SJSA1 (cell line): Measurements from ENCODE around the gene EFCAB6. TPM values are rescaled to one million over a fixed set of nuclear protein-coding genes. Genes with fewer than 3 reads are reported as not detected.
A peak's percentile ranks its signal among the peaks of the same experiment; 100 is the strongest.

Source experiments
- DNase-seq, 2 experiments: peaks; one replicate each; pipeline ENCODE4 v3.0.0-alpha.2; 2015 to 2020; ENCODE audit warnings: low spot score in 2 of 2, low read depth in 1 of 2
- H3K27ac ChIP-seq: fragments of 250-450 bp; sonication (Bioruptor Pico); 2 replicates; pipeline ENCODE4 v1.5.1; 2020; ENCODE audit warnings: mild to moderate bottlenecking, moderate library complexity
- H3K27me3 ChIP-seq: fragments of 250-450 bp; sonication (Bioruptor Pico); replicated peaks from 2 replicates; pipeline ENCODE4 v1.5.1; 2020; ENCODE audit warnings: mild to moderate bottlenecking, moderate library complexity
- H3K36me3 ChIP-seq: fragments of 250-450 bp; sonication (Bioruptor Pico); 2 replicates; pipeline ENCODE4 v1.5.1; 2020; ENCODE audit warnings: mild to moderate bottlenecking
- H3K4me1 ChIP-seq: fragments of 250-450 bp; sonication (Bioruptor Pico); replicated peaks from 2 replicates; pipeline ENCODE4 v1.6.1; 2021; ENCODE audit warnings: mild to moderate bottlenecking
- H3K4me3 ChIP-seq: fragments of 250-450 bp; sonication (Bioruptor Pico); 2 replicates; pipeline ENCODE4 v1.5.1; 2020; ENCODE audit warnings: mild to moderate bottlenecking
- H3K9me3 ChIP-seq: fragments of 250-450 bp; sonication (Bioruptor Pico); replicated peaks from 2 replicates; pipeline ENCODE4 v1.5.1; 2020; ENCODE audit warnings: mild to moderate bottlenecking
- total RNA-seq: library from RNA; depleted of rRNA; stranded (reverse); fragments of >200 nt; shearing (Covaris generic); gene quantifications from 2 replicates; pipeline ENCODE4 v1.2.3, GENCODE V29; 2014

EFCAB6 gene
- total RNA-seq, 1 experiment from 2014 or later = 0.50 TPM

- Histone ChIP-seq H3K36me3 (no peaks in the 10 kb centered on the region), H3K4me1 (no peaks in the 10 kb centered on the region; the same call in 1 of the 2 replicates), H3K27me3 (no peaks in the 10 kb centered on the region), H3K4me3 (no peak overlapping the region), H3K27ac (no peak overlapping the region), H3K9me3 (0 out of 2 replicates have a peak, but pooled peaks cover 2% of the 10 kb centered on the region)
- peak in 1 of 2 experiments; percentile 22 for DNase-seq
Observed at GRCh38 chr22:43624144-43624998, 187.7 kb downstream of the EFCAB6 start.

GRCh38 chr22:43622886-43623285, 189.2 kb downstream of the EFCAB6 start:
- no peak overlapping the region for H3K27ac ChIP-seq

GRCh38 chr22:43620197-43620596, 191.9 kb downstream of the EFCAB6 start:
- Histone ChIP-seq H3K27ac (no peak overlapping the region), H3K4me3 (no peak overlapping the region), H3K4me1 (no peaks in the 10 kb centered on the region; the same call in 1 of the 2 replicates), H3K36me3 (no peaks in the 10 kb centered on the region), H3K9me3 (0 out of 2 replicates have a peak, but pooled peaks cover 2% of the 10 kb centered on the region), H3K27me3 (no peaks in the 10 kb centered on the region)
- DNase-seq = no peak

More at GRCh38 chr22:43622886-43623285, 189.2 kb downstream of the EFCAB6 start:
- H3K4me1 ChIP-seq = no peaks in the 10 kb centered on the region; the same call in 1 of the 2 replicates
- 0 out of 2 replicates have a peak, but pooled peaks cover 2% of the 10 kb centered on the region for H3K9me3 ChIP-seq
- no peaks in the 10 kb centered on the region for H3K36me3 ChIP-seq
- H3K4me3 ChIP-seq = no peak overlapping the region
- no peaks in the 10 kb centered on the region for H3K27me3 ChIP-seq
- DNase-seq = no peak

GRCh38 chr22:43618517-43618916, 193.6 kb downstream of the EFCAB6 start:
- DNase-seq = no peak
- Histone ChIP-seq H3K27ac (no peak overlapping the region), H3K36me3 (no peaks in the 10 kb centered on the region), H3K4me3 (no peak overlapping the region), H3K4me1 (no peaks in the 10 kb centered on the region), H3K9me3 (0 out of 2 replicates have a peak, but pooled peaks cover 2% of the 10 kb centered on the region), H3K27me3 (no peaks in the 10 kb centered on the region)

GRCh38 chr22:43616645-43617044, 195.5 kb downstream of the EFCAB6 start:
- H3K27ac ChIP-seq = no peak overlapping the region
- no peaks in the 10 kb centered on the region for H3K36me3 ChIP-seq
- H3K4me1 ChIP-seq = no peaks in the 10 kb centered on the region
- 0 out of 2 replicates have a peak, but pooled peaks cover 2% of the 10 kb centered on the region for H3K9me3 ChIP-seq
- no peak overlapping the region for H3K4me3 ChIP-seq
- no peak for DNase-seq
- H3K27me3 ChIP-seq = no peaks in the 10 kb centered on the region

GRCh38 chr22:43600265-43600664, 211.8 kb downstream of the EFCAB6 start:
- Histone ChIP-seq H3K4me3 (no peak overlapping the region), H3K27ac (no peak overlapping the region), H3K36me3 (no peaks in the 10 kb centered on the region), H3K27me3 (no peaks in the 10 kb centered on the region), H3K9me3 (peaks cover 2% of the 10 kb centered on the region; the same call in 1 of the 2 replicates), H3K4me1 (no peaks in the 10 kb centered on the region)
- DNase-seq = no peak

GRCh38 chr22:43592476-43592875, 219.6 kb downstream of the EFCAB6 start:
- H3K27ac ChIP-seq = no peak overlapping the region

GRCh38 chr22:43591380-43591779, 220.7 kb downstream of the EFCAB6 start:
- no peaks in the 10 kb centered on the region for H3K27me3 ChIP-seq
- H3K4me1 ChIP-seq = no peaks in the 10 kb centered on the region
- no peak for DNase-seq
- H3K36me3 ChIP-seq = no peaks in the 10 kb centered on the region
- H3K9me3 ChIP-seq = no peaks in the 10 kb centered on the region
- no peak overlapping the region for H3K4me3 ChIP-seq
- no peak overlapping the region for H3K27ac ChIP-seq

More at GRCh38 chr22:43592476-43592875, 219.6 kb downstream of the EFCAB6 start:
- Histone ChIP-seq H3K4me1 (no peaks in the 10 kb centered on the region), H3K36me3 (no peaks in the 10 kb centered on the region), H3K4me3 (no peak overlapping the region), H3K27me3 (no peaks in the 10 kb centered on the region), H3K9me3 (no peaks in the 10 kb centered on the region)
- no peak for DNase-seq

- Histone ChIP-seq H3K27me3 (no peaks in the 10 kb centered on the region), H3K27ac (no peak overlapping the region), H3K36me3 (no peaks in the 10 kb centered on the region), H3K9me3 (no peaks in the 10 kb centered on the region), H3K4me1 (no peaks in the 10 kb centered on the region), H3K4me3 (no peak overlapping the region)
- no peak for DNase-seq
Observed at GRCh38 chr22:43587574-43587973, 224.5 kb downstream of the EFCAB6 start.

GRCh38 chr22:43583501-43583900, 228.6 kb downstream of the EFCAB6 start:
- no peaks in the 10 kb centered on the region for H3K36me3 ChIP-seq
- no peaks in the 10 kb centered on the region for H3K9me3 ChIP-seq
- DNase-seq = no peak
- no peak overlapping the region for H3K4me3 ChIP-seq
- H3K27ac ChIP-seq = no peak overlapping the region
- no peaks in the 10 kb centered on the region for H3K4me1 ChIP-seq
- H3K27me3 ChIP-seq = no peaks in the 10 kb centered on the region

GRCh38 chr22:43582394-43582793, 229.7 kb downstream of the EFCAB6 start:
- Histone ChIP-seq H3K27me3 (no peaks in the 10 kb centered on the region), H3K36me3 (no peaks in the 10 kb centered on the region), H3K4me1 (no peaks in the 10 kb centered on the region), H3K4me3 (no peak overlapping the region), H3K27ac (no peak overlapping the region), H3K9me3 (no peaks in the 10 kb centered on the region)
- DNase-seq = no peak

GRCh38 chr22:43580271-43580750, 231.8 kb downstream of the EFCAB6 start:
- H3K4me3 ChIP-seq = no peak overlapping the region
- H3K36me3 ChIP-seq = no peaks in the 10 kb centered on the region

GRCh38 chr22:43574738-43575137, 237.4 kb downstream of the EFCAB6 start:
- H3K27ac ChIP-seq = no peak overlapping the region
- no peaks in the 10 kb centered on the region for H3K9me3 ChIP-seq
- peaks cover 7% of the 10 kb centered on the region; the same call in 1 of the 2 replicates for H3K27me3 ChIP-seq
- H3K4me1 ChIP-seq = no peaks in the 10 kb centered on the region
- no peak for DNase-seq
- H3K4me3 ChIP-seq = no peak overlapping the region
- H3K36me3 ChIP-seq = no peaks in the 10 kb centered on the region

More at GRCh38 chr22:43580271-43580750, 231.8 kb downstream of the EFCAB6 start:
- Histone ChIP-seq H3K27me3 (peaks cover 7% of the 10 kb centered on the region; the same call in 1 of the 2 replicates), H3K27ac (no peak overlapping the region), H3K4me1 (no peaks in the 10 kb centered on the region), H3K9me3 (no peaks in the 10 kb centered on the region)
- DNase-seq = no peak

- Histone ChIP-seq H3K9me3 (no peaks in the 10 kb centered on the region), H3K27ac (no peak overlapping the region)
Observed at GRCh38 chr22:43572710-43573109, 239.4 kb downstream of the EFCAB6 start.

More at GRCh38 chr22:43572710-43573109, 239.4 kb downstream of the EFCAB6 start:
- Histone ChIP-seq H3K27me3 (peaks cover 11% of the 10 kb centered on the region; the same call in 1 of the 2 replicates), H3K4me1 (no peaks in the 10 kb centered on the region), H3K36me3 (no peaks in the 10 kb centered on the region), H3K4me3 (no peak overlapping the region)
- DNase-seq = no peak
